Kidney (tissue), 14 donors: Measurements from ENCODE around the gene DROSHA. TPM values are rescaled to one million over a fixed set of nuclear protein-coding genes. Genes with fewer than 3 reads are reported as not detected.

Source experiments
- DNase-seq, 5 donors: peaks; one replicate each; pipeline ENCODE4 v3.0.0-alpha.2; 2013 to 2020
- FAIRE-seq: peaks from 2 replicates; lab custom pipeline; 2012; peaks lifted over from hg19 to GRCh38; lab: Jason Lieb, UNC
- H3K27ac ChIP-seq, 2 donors: one replicate each; pipeline ENCODE4 v1.7.0; 2013; ENCODE audit warnings: low read depth in 2 of 2, low read length in 2 of 2, inconsistent platforms in 1 of 2
- H3K27me3 ChIP-seq: one replicate; pipeline ENCODE4 v1.7.1; 2013; ENCODE audit warnings: low read length, inconsistent platforms; ENCODE audit not compliant: control insufficient read depth, insufficient read depth
- H3K36me3 ChIP-seq, 3 donors: one replicate each; pipeline versions ENCODE4 v1.7.0 to v1.7.1; 2013; ENCODE audit warnings: low read length in 3 of 3, control low read depth in 1 of 3, inconsistent platforms in 1 of 3; ENCODE audit not compliant: insufficient read depth in 3 of 3, control insufficient read depth in 2 of 3
- H3K4me1 ChIP-seq, 3 donors: one replicate each; pipeline versions ENCODE4 v1.7.0 to v1.7.1; 2013; ENCODE audit warnings: low read length in 3 of 3, inconsistent platforms in 1 of 3, low read depth in 1 of 3; ENCODE audit not compliant: control insufficient read depth in 2 of 3, insufficient read depth in 2 of 3
- H3K4me3 ChIP-seq, 3 donors: one replicate each; pipeline versions ENCODE4 v1.7.0 to v1.8.1; 2013; ENCODE audit warnings: low read length in 3 of 3, control low read depth in 1 of 3, inconsistent platforms in 1 of 3
- H3K9ac ChIP-seq, 3 donors: one replicate each; pipeline versions ENCODE4 v1.7.0 to v1.7.1; 2013; ENCODE audit warnings: low read length in 3 of 3, control low read depth in 1 of 3, inconsistent platforms in 1 of 3
- H3K9me3 ChIP-seq, 3 donors: one replicate each; pipeline versions ENCODE4 v1.7.0 to v1.7.1; 2013; ENCODE audit warnings: low read length in 3 of 3, control low read depth in 1 of 3, inconsistent platforms in 1 of 3; ENCODE audit not compliant: control insufficient read depth in 2 of 3, insufficient read depth in 1 of 3
- intact Hi-C: fragments of 100-400 bp; cut with DNase I; formaldehyde crosslinking; loops from one replicate; pipeline ENCODE4 v1.11.1; 2022
- polyA plus RNA-seq: library from polyadenylated mRNA; stranded (reverse); fragments of 350-450 nt; fragmentation: Illumina TruSeq; extraction: RNeasy Lipid Tissue Mini Kit (QIAGEN cat#74804); gene quantifications from one replicate; pipeline ENCODE4 v1.2.3, GENCODE V29; 2014; ENCODE audit warnings: low read depth, low replicate concordance; ENCODE audit not compliant: insufficient read depth
- total RNA-seq: library from RNA; stranded (reverse); fragmentation: NEBNext Ultra II Directional; extraction: Animal tissue kit (Norgen Biotek cat#: 25700); gene quantifications from one replicate; pipeline ENCODE4 v1.2.1, GENCODE V29; 2021
- TF ChIP-seq, protein P1 (sequence below): IDR thresholded peaks from 3 replicates; pipeline ENCODE4 v1.5.1; 2012; ENCODE audit warnings: mild to moderate bottlenecking, moderate library complexity, borderline replicate concordance; ENCODE audit not compliant: insufficient read depth; ENCODE audit errors: extremely low read depth
- donor health status: control.
- donor health status: control.
- donor health status: control.
- donor health status: control.
- donor health status: control.
- donor health status: DM: yes; HTN: yes; CAD: no.
- donor health status: Normal renal cell carcinoma (clear cell type).

DROSHA gene
- total and polyA plus RNA-seq, 2 donors from 2014 or later = 39.9 to 51.6 TPM

DNA sequence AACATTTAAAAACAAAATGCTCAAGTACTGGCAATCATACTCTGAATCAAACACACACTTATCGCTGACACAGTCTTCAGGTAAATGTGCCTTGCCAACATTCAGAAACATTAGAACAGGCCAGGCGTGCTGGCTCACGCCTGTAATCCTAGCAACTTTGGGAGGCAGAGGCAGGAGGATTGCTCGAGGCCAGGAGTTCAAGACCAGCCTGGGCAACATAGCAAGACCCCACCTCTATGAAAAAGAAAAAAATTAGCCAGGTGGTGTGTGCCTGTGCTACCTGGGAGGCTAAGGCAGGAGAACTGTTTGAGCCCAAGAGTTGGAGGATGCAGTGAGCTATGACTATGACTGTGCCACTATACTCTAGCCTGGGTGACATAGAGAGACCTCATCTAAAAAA is 20.6 kb downstream of the DROSHA start:
- Histone ChIP-seq H3K4me3 (no peak overlapping the region), H3K9ac (no peak overlapping the region), H3K9me3 (no peaks in the 10 kb centered on the region), H3K27me3 (no peaks in the 10 kb centered on the region), H3K27ac (no peak overlapping the region), H3K36me3 (peaks cover 19 to 27% (median 24%) of the 10 kb centered on the region in 3 donors), H3K4me1 (no peaks in the 10 kb centered on the region)
- FAIRE-seq (no peak), DNase-seq (no peak)
- intact Hi-C loops = no loop called here
- TF ChIP-seq, protein P1, sequence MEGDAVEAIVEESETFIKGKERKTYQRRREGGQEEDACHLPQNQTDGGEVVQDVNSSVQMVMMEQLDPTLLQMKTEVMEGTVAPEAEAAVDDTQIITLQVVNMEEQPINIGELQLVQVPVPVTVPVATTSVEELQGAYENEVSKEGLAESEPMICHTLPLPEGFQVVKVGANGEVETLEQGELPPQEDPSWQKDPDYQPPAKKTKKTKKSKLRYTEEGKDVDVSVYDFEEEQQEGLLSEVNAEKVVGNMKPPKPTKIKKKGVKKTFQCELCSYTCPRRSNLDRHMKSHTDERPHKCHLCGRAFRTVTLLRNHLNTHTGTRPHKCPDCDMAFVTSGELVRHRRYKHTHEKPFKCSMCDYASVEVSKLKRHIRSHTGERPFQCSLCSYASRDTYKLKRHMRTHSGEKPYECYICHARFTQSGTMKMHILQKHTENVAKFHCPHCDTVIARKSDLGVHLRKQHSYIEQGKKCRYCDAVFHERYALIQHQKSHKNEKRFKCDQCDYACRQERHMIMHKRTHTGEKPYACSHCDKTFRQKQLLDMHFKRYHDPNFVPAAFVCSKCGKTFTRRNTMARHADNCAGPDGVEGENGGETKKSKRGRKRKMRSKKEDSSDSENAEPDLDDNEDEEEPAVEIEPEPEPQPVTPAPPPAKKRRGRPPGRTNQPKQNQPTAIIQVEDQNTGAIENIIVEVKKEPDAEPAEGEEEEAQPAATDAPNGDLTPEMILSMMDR = no peak

DNA sequence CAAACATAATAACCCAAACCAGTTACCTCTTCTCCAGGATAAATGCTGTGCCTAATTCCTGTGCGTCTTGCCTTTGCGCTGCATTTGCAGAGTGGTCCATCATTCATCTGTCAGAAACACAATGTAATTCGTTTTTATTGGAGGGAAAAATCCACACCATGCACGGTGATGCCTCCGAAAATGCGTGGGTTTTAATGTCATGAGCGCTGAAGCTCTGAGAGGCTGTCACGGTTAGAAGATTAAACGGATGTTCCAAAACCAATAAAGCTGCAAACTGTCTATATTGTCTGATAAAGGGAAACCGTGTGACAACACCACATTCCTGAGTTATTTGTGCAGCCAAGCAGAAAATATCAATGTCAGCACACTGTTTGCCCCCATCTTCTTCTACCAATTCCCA is 27.4 kb downstream of the DROSHA start:
- peak in 1 of 5 donors; percentile 9 for DNase-seq

DNA sequence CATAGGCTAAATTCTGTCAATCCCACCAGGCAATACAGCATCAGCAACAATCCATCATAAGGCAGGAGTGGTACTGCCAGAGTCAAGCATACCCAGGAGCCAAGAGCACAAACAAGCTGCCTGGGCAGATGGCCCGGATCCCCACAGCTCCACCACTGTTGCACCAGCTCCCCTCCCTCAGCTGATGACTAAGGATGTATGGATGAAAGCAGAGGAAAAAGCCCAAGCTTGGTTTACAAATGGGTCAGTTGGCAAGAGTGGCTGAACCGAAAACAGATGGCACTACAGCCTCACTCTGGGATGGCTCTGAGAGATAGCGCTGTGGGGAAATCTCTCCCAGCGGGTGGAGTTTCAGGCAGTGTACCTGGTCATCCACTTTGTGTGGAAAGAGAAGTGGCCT is 29.4 kb downstream of the DROSHA start:
- FAIRE-seq = no peak
- H3K36me3 ChIP-seq = peaks cover 5 to 46% (median 39%) of the 10 kb centered on the region in 3 donors
- TF ChIP-seq, protein P1 = no peak

More for the DNA sequence above, 27.4 kb downstream of the DROSHA start:
- no peak overlapping the region for H3K9ac ChIP-seq
- H3K36me3 ChIP-seq = peaks cover 9 to 42% (median 39%) of the 10 kb centered on the region in 3 donors
- TF ChIP-seq, protein P1 = no peak
- no peaks in the 10 kb centered on the region for H3K27me3 ChIP-seq
- no peaks in the 10 kb centered on the region for H3K9me3 ChIP-seq
- intact Hi-C loops = no loop called here
- FAIRE-seq = no peak
- no peak overlapping the region for H3K27ac ChIP-seq
- no peaks in the 10 kb centered on the region for H3K4me1 ChIP-seq
- no peak overlapping the region for H3K4me3 ChIP-seq

DNA sequence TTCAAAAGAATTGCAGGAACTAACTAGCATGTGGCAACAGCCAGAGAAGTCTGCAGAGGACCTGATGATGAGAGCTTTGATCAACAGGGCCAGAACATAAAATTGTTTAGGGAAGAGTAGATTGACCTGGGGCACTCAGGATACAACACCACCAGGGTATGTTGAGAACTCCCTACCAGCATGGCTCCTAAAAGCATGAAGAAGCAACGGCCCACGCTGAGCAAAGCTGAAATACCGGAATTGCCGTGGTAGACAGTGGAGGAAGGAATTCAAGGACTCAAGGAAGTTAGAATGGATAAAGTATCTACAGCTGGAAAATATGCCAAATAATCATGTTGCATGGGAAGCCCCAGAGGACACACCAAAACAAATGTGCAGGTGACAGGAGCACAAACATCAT is 31.6 kb downstream of the DROSHA start:
- H3K27ac ChIP-seq = no peak overlapping the region
- FAIRE-seq (no peak), DNase-seq (no peak)
- H3K27me3 ChIP-seq = no peaks in the 10 kb centered on the region
- H3K4me3 ChIP-seq = no peak overlapping the region
- intact Hi-C loops = no loop called here
- H3K9ac ChIP-seq = no peak overlapping the region
- H3K9me3 ChIP-seq = no peaks in the 10 kb centered on the region
- no peaks in the 10 kb centered on the region for H3K4me1 ChIP-seq
- TF ChIP-seq, protein P1 = no peak
- H3K36me3 ChIP-seq = peaks cover 6 to 51% (median 48%) of the 10 kb centered on the region in 3 donors

More for the DNA sequence above, 29.4 kb downstream of the DROSHA start:
- H3K9me3 ChIP-seq = no peaks in the 10 kb centered on the region
- no peak overlapping the region for H3K4me3 ChIP-seq
- H3K27ac ChIP-seq = no peak overlapping the region
- H3K27me3 ChIP-seq = no peaks in the 10 kb centered on the region
- intact Hi-C loops = no loop called here
- H3K4me1 ChIP-seq = no peaks in the 10 kb centered on the region
- no peak for DNase-seq
- no peak overlapping the region for H3K9ac ChIP-seq
